ENCODE measurements around the gene TSHZ2. TPM values are rescaled to one million over a fixed set of nuclear protein-coding genes. Genes with fewer than 3 reads are reported as not detected.

The TSHZ2 gene
- total RNA-seq, 1 experiment from 2014 or later = 0.07 TPM

- Histone ChIP-seq H4K20me1 (ENCODE audit: insufficient read depth) (no peaks in the 10 kb centered on the region), H3K36me3 (ENCODE audit: control insufficient read depth in 1 of 2, insufficient read depth in 2 of 2, low read length in 2 of 2) (no peaks in the 10 kb centered on the region), H3K9me2 (ENCODE audit: insufficient read depth) (no peaks in the 10 kb centered on the region), H3K4me3 (replicated peaks in 1 of 2; ENCODE audit: low read depth in 1 of 2, low read length in 2 of 2) (no peak overlapping the region), H3K27me3 (ENCODE audit: insufficient read depth, low read length) (peaks cover 12% of the 10 kb centered on the region; the same call in 1 of the 2 replicates), H3K9ac (ENCODE audit: low read length) (no peak overlapping the region), H3K9me3 (ENCODE audit: control insufficient read depth in 1 of 2, insufficient read depth in 1 of 2, low read depth in 1 of 2, low read length in 2 of 2) (no peaks in the 10 kb centered on the region), H3K79me2 (ENCODE audit: insufficient read depth, low read length) (no peaks in the 10 kb centered on the region), H3K4me2 (ENCODE audit: low read length) (no peak overlapping the region), H3K4me1 (ENCODE audit: control insufficient read depth in 1 of 2, insufficient read depth in 2 of 2, low read length in 2 of 2) (no peaks in the 10 kb centered on the region), H3K27ac (ENCODE audit: low read depth, low read length) (no peak overlapping the region), H2AFZ (ENCODE audit: low read depth, low read length, poor library complexity, severe bottlenecking) (no peak overlapping the region)
- POLR2A ChIA-PET = no interaction called here
- TF ChIP-seq FOSL1 (IDR thresholded peaks at IDR 0.05; ENCODE audit: low read depth) (no peak), ZBTB33 (IDR thresholded peaks at IDR 0.05; ENCODE audit: extremely low read depth, insufficient replicate concordance, low read length) (no peak), CBX3 (IDR thresholded peaks at IDR 0.05; ENCODE audit: low read depth) (no peak), SP1 (IDR thresholded peaks at IDR 0.05; ENCODE audit: low read depth) (no peak), CTCF (IDR thresholded peaks at IDR 0.05 in 2 of 3, conservative IDR thresholded peaks at IDR 0.05 in 1 of 3; ENCODE audit: borderline replicate concordance in 1 of 3, insufficient read depth in 1 of 3, low read depth in 2 of 3, low read length in 2 of 3) (no peak), SIN3A (IDR thresholded peaks at IDR 0.05; ENCODE audit: low read depth) (no peak), ATF3 (IDR thresholded peaks at IDR 0.05) (no peak), ZFX (IDR thresholded peaks at IDR 0.05) (no peak), RAD21 (IDR thresholded peaks at IDR 0.05; ENCODE audit: low read depth) (no peak), MAX (IDR thresholded peaks at IDR 0.05) (no peak), ELF1 (IDR thresholded peaks at IDR 0.05; ENCODE audit: borderline replicate concordance, low read depth) (no peak), EZH2 (IDR thresholded peaks at IDR 0.05) (no peak), EZH2phosphoT487 (IDR thresholded peaks at IDR 0.05; ENCODE audit: borderline replicate concordance) (no peak), JUND (IDR thresholded peaks at IDR 0.05) (no peak), POLR2A (IDR thresholded peaks at IDR 0.05; ENCODE audit: borderline replicate concordance, extremely low read depth, insufficient read depth, insufficient read length) (no peak), ZNF274 (IDR thresholded peaks at IDR 0.05; ENCODE audit: low read depth, low read length) (no peak), YY1 (IDR thresholded peaks at IDR 0.05; ENCODE audit: extremely low read depth, insufficient replicate concordance, low read depth, low read length) (no peak), REST (IDR thresholded peaks at IDR 0.05; ENCODE audit: low read depth) (no peak), TCF7L2 (IDR thresholded peaks at IDR 0.05; ENCODE audit: borderline replicate concordance, extremely low read depth, insufficient read depth, insufficient read length) (no peak)
- ATAC-seq (no peak), DNase-seq (ENCODE audit: low read depth, low spot score) (no peak)
- BruUV-seq (replicated peaks) = no TSS peak
- intact Hi-C loops (cut with micrococcal nuclease) = no loop called here
- CTCF ChIA-PET = interaction anchor here (0.5 kb wide), 1 partner anchor 425 kb away, joined by 3 read pairs; no protein-coding TSS in a partner anchor
- RAD21 ChIA-PET (ENCODE audit: low non-redundant PET in 1 of 2, low total read pairs in 2 of 2, uncharacterized antibody in 2 of 2, unreplicated experiment in 2 of 2) = no interaction called here
These were observed 97.0 kb downstream of the TSHZ2 start for GRCh38 chr20:53069132-53069531.

Data from HCT116 (cell line).